Fibroblast of lung (primary cell): Measurements from ENCODE around the gene MFAP4. TPM values are rescaled to one million over a fixed set of nuclear protein-coding genes. Genes with fewer than 3 reads are reported as not detected.
A peak's percentile ranks its signal among the peaks of the same experiment; 100 is the strongest.

Experiments
- DNase-seq, 2 donors: peaks; one replicate each; pipeline versions ENCODE4 v3.0.0 to v3.0.0-alpha.2; 2010; ENCODE audit warnings: low read depth in 2 of 2
- H2AFZ ChIP-seq: 2 replicates; pipeline ENCODE4 v1.5.1; 2012; ENCODE audit warnings: low read length, control low read depth, inconsistent platforms
- H3K27ac ChIP-seq: 2 replicates; pipeline ENCODE4 v1.5.1; 2011; ENCODE audit warnings: low read length, control low read depth; ENCODE audit not compliant: insufficient read depth
- H3K27me3 ChIP-seq: 2 replicates; pipeline ENCODE4 v1.5.1; 2011; ENCODE audit warnings: mild to moderate bottlenecking, low read length; ENCODE audit not compliant: control insufficient read depth, insufficient read depth
- H3K36me3 ChIP-seq: 2 replicates; pipeline ENCODE4 v1.5.1; 2011; ENCODE audit warnings: low read length; ENCODE audit not compliant: control insufficient read depth, insufficient read depth
- H3K4me1 ChIP-seq: 2 replicates; pipeline ENCODE4 v1.5.1; 2011; ENCODE audit warnings: low read length; ENCODE audit not compliant: control insufficient read depth, insufficient read depth; ENCODE audit errors: extremely low read depth
- H3K4me2 ChIP-seq: 2 replicates; pipeline ENCODE4 v1.5.1; 2011; ENCODE audit warnings: low read length, control low read depth; ENCODE audit not compliant: insufficient read depth; ENCODE audit errors: extremely low read depth
- H3K4me3 ChIP-seq, 4 experiments: fragments of 200-600 bp in 1 of 4; sonication (generic) in 1 of 4; replicated peaks in 1 of 4; 2 replicates each; pipeline ENCODE4 v1.5.1; 2011 to 2016; ENCODE audit warnings: low read length in 4 of 4, low read depth in 3 of 4, mild to moderate bottlenecking in 3 of 4, control low read depth in 2 of 4, inconsistent platforms in 1 of 4, mixed read lengths in 1 of 4; ENCODE audit not compliant: insufficient read depth in 1 of 4; ENCODE audit errors: control extremely low read depth in 1 of 4
- H3K79me2 ChIP-seq: 2 replicates; pipeline ENCODE4 v1.5.1; 2012; ENCODE audit warnings: mild to moderate bottlenecking, low read length, inconsistent platforms; ENCODE audit not compliant: control insufficient read depth, insufficient read depth
- H3K9ac ChIP-seq: 2 replicates; pipeline ENCODE4 v1.5.1; 2011; ENCODE audit warnings: mild to moderate bottlenecking, low read length, control low read depth; ENCODE audit not compliant: insufficient read depth
- H3K9me3 ChIP-seq: 2 replicates; pipeline ENCODE4 v1.5.1; 2012; ENCODE audit warnings: low read depth, low read length; ENCODE audit not compliant: control insufficient read depth, insufficient read depth
- H4K20me1 ChIP-seq: 2 replicates; pipeline ENCODE4 v1.5.1; 2011; ENCODE audit warnings: low read length; ENCODE audit not compliant: control insufficient read depth, insufficient read depth; ENCODE audit errors: extremely low read depth
- EZH2 ChIP-seq: IDR thresholded peaks from 2 replicates; pipeline ENCODE4 v1.5.1; 2012; ENCODE audit warnings: low read length, control low read depth, mild to moderate bottlenecking; ENCODE audit errors: missing control alignments
- polyA plus RNA-seq, 2 donors: library from polyadenylated mRNA; depleted of rRNA in 1 of 2; stranded (reverse) in 1 of 2; unstranded in 1 of 2; fragments of >200 nt; gene quantifications; 2 replicates each; pipeline ENCODE4 v1.2.1, GENCODE V29; 2011 to 2012; ENCODE audit warnings: missing spikeins in 1 of 2
- total RNA-seq: library from RNA; depleted of rRNA; stranded (reverse); fragments of >200 nt; gene quantifications from 2 replicates; pipeline ENCODE4 v1.2.1, GENCODE V29; 2014
- TF ChIP-seq, protein P1 (sequence below), 2 donors: IDR thresholded peaks in 1 of 2; conservative IDR thresholded peaks in 1 of 2; 1 replicate in 1 of 2; 2 replicates in 1 of 2; pipeline ENCODE4 v1.5.1; 2011 to 2012; ENCODE audit warnings: low read length in 2 of 2, control low read depth in 1 of 2, inconsistent platforms in 1 of 2, low read depth in 1 of 2, mild to moderate bottlenecking in 1 of 2

MFAP4 gene
- total and polyA plus RNA-seq, 2 donors (not counting 1 experiment from before 2014, with no cell fraction given) = 53.3 to 81.3 TPM

DNA sequence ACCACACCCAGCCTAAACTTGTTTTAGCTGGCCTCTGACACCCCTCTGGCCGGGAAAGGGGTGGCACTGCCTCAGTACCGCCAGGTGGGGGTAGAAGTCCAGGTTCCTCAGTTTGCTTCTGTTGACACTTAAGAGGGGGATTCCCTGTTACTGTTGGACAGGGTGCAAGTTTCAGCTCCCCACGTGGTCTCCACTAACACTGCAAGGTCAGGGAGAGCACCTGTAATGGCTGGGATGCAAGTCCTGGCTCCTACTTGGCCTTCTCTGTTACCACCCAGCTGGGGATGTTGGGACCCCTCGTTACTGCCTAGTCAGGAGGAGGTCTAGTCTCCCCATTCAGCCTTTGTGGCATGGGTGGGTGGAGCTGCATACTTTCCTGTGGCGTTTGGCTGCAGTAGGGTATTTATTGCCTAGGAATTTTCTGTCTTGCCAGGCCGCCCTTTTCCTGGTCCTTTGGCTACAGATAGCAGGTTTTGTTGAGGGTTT, 10.6 kb upstream of the MFAP4 start:
- no peak overlapping the region for H3K4me2 ChIP-seq
- no peak overlapping the region for H2AFZ ChIP-seq
- H3K4me3 ChIP-seq = no peak overlapping the region
- H3K4me1 ChIP-seq = peaks cover 6% of the 10 kb centered on the region
- H3K9ac ChIP-seq = no peak overlapping the region
- no peak for DNase-seq
- no peaks in the 10 kb centered on the region for H4K20me1 ChIP-seq
- no peak overlapping the region for H3K27ac ChIP-seq
- H3K36me3 ChIP-seq = no peaks in the 10 kb centered on the region
- no peak for TF ChIP-seq EZH2
- TF ChIP-seq, protein P1, sequence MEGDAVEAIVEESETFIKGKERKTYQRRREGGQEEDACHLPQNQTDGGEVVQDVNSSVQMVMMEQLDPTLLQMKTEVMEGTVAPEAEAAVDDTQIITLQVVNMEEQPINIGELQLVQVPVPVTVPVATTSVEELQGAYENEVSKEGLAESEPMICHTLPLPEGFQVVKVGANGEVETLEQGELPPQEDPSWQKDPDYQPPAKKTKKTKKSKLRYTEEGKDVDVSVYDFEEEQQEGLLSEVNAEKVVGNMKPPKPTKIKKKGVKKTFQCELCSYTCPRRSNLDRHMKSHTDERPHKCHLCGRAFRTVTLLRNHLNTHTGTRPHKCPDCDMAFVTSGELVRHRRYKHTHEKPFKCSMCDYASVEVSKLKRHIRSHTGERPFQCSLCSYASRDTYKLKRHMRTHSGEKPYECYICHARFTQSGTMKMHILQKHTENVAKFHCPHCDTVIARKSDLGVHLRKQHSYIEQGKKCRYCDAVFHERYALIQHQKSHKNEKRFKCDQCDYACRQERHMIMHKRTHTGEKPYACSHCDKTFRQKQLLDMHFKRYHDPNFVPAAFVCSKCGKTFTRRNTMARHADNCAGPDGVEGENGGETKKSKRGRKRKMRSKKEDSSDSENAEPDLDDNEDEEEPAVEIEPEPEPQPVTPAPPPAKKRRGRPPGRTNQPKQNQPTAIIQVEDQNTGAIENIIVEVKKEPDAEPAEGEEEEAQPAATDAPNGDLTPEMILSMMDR (conservative IDR thresholded peaks at IDR 0.05 in 1 of 2, IDR thresholded peaks at IDR 0.05 in 1 of 2; ENCODE audit: low read depth in 1 of 2, low read length in 2 of 2) = no peak
- H3K79me2 ChIP-seq = no peaks in the 10 kb centered on the region
- no peaks in the 10 kb centered on the region for H3K27me3 ChIP-seq
- H3K9me3 ChIP-seq = no peaks in the 10 kb centered on the region

DNA sequence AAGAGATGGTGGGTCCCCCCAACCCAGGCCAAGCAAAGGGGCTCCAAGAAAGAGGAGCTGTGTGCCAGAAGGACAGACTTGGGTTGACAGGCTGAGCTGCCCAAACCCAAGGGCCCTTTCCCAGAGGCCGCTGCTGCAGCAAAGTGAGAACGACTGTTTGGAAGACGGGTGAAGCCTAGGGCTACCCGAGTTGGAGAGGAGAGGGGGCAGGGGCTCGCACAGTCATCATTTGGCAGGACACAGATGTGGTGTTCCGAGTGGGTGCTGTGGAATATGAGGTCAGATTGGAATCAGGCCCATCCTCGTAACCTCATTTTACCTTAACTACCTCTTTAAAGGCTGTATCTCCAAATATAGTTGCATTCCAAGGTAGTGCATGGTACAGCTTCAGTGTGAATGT, 5.3 kb upstream of the MFAP4 start:
- H3K4me2 ChIP-seq = no peak overlapping the region
- no peaks in the 10 kb centered on the region for H3K27me3 ChIP-seq
- H3K36me3 ChIP-seq = no peaks in the 10 kb centered on the region
- no peaks in the 10 kb centered on the region for H3K9me3 ChIP-seq
- H3K9ac ChIP-seq = no peak overlapping the region
- no peak overlapping the region for H3K27ac ChIP-seq
- no peaks in the 10 kb centered on the region for H3K79me2 ChIP-seq
- no peak overlapping the region for H2AFZ ChIP-seq
- no peak overlapping the region for H3K4me3 ChIP-seq
- no peaks in the 10 kb centered on the region for H4K20me1 ChIP-seq
- DNase-seq = peak in 1 of 2 donors; percentile 31
- H3K4me1 ChIP-seq = peaks cover 14% of the 10 kb centered on the region
- no peak for TF ChIP-seq EZH2
- TF ChIP-seq, protein P1 (conservative IDR thresholded peaks at IDR 0.05 in 1 of 2, IDR thresholded peaks at IDR 0.05 in 1 of 2; ENCODE audit: low read depth in 1 of 2, low read length in 2 of 2) = no peak

DNA sequence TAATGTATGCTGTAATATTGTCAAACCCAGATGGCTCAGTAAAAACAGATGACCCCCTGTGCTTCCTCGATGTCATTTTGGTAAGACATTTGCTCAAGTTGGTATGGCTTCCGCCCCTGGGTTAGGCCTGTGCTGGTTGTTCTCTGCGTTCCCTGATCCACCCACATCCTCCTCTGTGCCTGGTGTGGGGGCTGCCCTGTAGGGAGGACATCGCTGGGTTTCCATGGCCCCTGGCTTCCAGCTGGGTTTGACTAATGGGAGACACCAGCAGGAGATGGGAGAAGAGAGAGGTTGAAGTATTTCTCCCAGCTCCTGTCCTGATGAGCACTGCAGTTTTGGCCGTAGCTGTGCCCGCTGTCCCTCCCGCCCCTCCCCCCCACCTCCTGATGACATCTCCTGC, 4.4 kb upstream of the MFAP4 start:
- Histone ChIP-seq H2AFZ (no peak overlapping the region), H3K9me3 (no peaks in the 10 kb centered on the region), H3K4me3 (no peak overlapping the region), H3K27ac (no peak overlapping the region), H4K20me1 (no peaks in the 10 kb centered on the region), H3K4me1 (peaks cover 21% of the 10 kb centered on the region), H3K4me2 (no peak overlapping the region), H3K9ac (no peak overlapping the region), H3K79me2 (no peaks in the 10 kb centered on the region), H3K36me3 (no peaks in the 10 kb centered on the region), H3K27me3 (no peaks in the 10 kb centered on the region)
- TF ChIP-seq, protein P1 (conservative IDR thresholded peaks at IDR 0.05 in 1 of 2, IDR thresholded peaks at IDR 0.05 in 1 of 2; ENCODE audit: low read depth in 1 of 2, low read length in 2 of 2) = no peak
- no peak for DNase-seq
